ENCODE data around the gene PFDN1.

DNA sequence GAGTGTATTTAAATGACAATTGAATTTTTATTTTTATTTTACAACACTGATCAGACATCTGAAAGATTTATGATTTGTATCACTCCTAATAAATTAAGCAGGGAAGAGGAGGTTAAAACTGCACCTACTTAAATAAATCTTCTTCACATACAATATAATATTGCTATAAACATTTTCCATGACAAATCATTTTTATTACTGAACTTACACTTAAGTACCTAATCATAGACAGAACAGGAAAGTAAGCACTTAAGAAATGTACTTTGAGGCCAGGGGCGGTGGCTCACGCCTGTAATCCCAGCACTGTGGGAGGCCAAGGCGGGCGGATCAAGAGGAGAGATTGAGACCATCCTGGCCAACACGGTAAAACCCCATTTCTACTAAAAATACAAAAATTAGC, 3.8 kb downstream of the PFDN1 start:
- TF ChIP-seq, protein P1, sequence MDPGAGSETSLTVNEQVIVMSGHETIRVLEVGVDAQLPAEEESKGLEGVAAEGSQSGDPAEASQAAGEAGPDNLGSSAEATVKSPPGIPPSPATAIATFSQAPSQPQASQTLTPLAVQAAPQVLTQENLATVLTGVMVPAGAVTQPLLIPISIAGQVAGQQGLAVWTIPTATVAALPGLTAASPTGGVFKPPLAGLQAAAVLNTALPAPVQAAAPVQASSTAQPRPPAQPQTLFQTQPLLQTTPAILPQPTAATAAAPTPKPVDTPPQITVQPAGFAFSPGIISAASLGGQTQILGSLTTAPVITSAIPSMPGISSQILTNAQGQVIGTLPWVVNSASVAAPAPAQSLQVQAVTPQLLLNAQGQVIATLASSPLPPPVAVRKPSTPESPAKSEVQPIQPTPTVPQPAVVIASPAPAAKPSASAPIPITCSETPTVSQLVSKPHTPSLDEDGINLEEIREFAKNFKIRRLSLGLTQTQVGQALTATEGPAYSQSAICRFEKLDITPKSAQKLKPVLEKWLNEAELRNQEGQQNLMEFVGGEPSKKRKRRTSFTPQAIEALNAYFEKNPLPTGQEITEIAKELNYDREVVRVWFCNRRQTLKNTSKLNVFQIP (CRISPR knock-in tag; IDR thresholded peaks at IDR 0.05; ENCODE audit: borderline replicate concordance, low read depth): no peak
- TF ChIP-seq ARNTL (CRISPR knock-in tag; IDR thresholded peaks at IDR 0.05; ENCODE audit: borderline replicate concordance, low read depth) (no peak), ZNF70 (CRISPR knock-in tag; IDR thresholded peaks at IDR 0.05) (no peak), ZFP3 (CRISPR knock-in tag; IDR thresholded peaks at IDR 0.05) (no peak)
- TF ChIP-seq, protein P2, sequence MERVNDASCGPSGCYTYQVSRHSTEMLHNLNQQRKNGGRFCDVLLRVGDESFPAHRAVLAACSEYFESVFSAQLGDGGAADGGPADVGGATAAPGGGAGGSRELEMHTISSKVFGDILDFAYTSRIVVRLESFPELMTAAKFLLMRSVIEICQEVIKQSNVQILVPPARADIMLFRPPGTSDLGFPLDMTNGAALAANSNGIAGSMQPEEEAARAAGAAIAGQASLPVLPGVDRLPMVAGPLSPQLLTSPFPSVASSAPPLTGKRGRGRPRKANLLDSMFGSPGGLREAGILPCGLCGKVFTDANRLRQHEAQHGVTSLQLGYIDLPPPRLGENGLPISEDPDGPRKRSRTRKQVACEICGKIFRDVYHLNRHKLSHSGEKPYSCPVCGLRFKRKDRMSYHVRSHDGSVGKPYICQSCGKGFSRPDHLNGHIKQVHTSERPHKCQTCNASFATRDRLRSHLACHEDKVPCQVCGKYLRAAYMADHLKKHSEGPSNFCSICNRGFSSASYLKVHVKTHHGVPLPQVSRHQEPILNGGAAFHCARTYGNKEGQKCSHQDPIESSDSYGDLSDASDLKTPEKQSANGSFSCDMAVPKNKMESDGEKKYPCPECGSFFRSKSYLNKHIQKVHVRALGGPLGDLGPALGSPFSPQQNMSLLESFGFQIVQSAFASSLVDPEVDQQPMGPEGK (CRISPR knock-in tag; IDR thresholded peaks at IDR 0.05; ENCODE audit: borderline replicate concordance): no peak

All from SK-N-SH treated with all-trans-retinoic acid at 6 μM for 48 hours (cell line).